Measurements from ENCODE around the gene PCNX3.

The PCNX3 gene

DNA sequence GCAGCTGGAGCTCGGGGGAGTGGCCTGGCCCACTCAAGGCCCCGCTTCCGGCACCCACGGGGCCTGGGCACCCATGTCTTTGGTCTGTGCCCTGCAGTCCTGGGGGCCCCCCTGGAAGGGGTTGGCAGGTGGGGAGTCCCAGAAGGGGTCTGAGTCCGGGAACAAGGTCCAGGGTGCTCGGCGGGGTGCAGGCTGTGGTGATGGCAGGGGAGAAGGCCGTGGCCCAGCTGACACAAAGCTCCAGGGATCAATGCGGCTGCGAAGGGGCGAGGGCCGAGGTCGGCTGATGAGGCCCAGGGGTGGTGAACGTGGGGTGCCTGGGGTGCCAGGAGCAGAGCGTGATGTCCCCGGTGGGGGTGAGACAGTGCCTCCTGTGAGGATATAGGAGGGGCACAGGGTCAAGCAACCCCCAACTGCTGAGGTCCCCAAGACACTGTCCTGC, 17.3 kb upstream of the PCNX3 start:
- Histone ChIP-seq H2AFZ (ENCODE audit: low read depth, low read length) (no peak overlapping the region), H3K27ac (ENCODE audit: low read length) (no peak overlapping the region), H3K4me2 (ENCODE audit: insufficient read depth, low read length) (no peak overlapping the region), H3K36me3 (ENCODE audit: insufficient read depth, low read length) (peaks cover 28% of the 10 kb centered on the region), H3K4me1 (ENCODE audit: insufficient read depth, low read length) (no peaks in the 10 kb centered on the region), H4K20me1 (ENCODE audit: insufficient read depth, low read length) (no peaks in the 10 kb centered on the region; the same call in 1 of the 2 replicates), H3K27me3 (ENCODE audit: insufficient read depth, low read length, poor library complexity) (no peaks in the 10 kb centered on the region), H3K79me2 (ENCODE audit: insufficient read depth, low read length) (no peaks in the 10 kb centered on the region), H3K9ac (ENCODE audit: low read depth, low read length) (no peak overlapping the region), H3K4me3 (ENCODE audit: low read depth in 1 of 2, low read length in 2 of 2) (no peak overlapping the region), H3K9me3 (ENCODE audit: insufficient read depth, low read length, severe bottlenecking) (no peaks in the 10 kb centered on the region)
- ATAC-seq (ENCODE audit: insufficient read depth, low read depth) (no peak), DNase-seq (no peak)
- no peak for TF ChIP-seq CTCF (IDR thresholded peaks at IDR 0.05; ENCODE audit: borderline replicate concordance, extremely low read depth, low read length, poor library complexity, severe bottlenecking)
- TF ChIP-seq EZH2 (IDR thresholded peaks at IDR 0.05; ENCODE audit: borderline replicate concordance, low read depth, low read length, severe bottlenecking), result no peak

DNA sequence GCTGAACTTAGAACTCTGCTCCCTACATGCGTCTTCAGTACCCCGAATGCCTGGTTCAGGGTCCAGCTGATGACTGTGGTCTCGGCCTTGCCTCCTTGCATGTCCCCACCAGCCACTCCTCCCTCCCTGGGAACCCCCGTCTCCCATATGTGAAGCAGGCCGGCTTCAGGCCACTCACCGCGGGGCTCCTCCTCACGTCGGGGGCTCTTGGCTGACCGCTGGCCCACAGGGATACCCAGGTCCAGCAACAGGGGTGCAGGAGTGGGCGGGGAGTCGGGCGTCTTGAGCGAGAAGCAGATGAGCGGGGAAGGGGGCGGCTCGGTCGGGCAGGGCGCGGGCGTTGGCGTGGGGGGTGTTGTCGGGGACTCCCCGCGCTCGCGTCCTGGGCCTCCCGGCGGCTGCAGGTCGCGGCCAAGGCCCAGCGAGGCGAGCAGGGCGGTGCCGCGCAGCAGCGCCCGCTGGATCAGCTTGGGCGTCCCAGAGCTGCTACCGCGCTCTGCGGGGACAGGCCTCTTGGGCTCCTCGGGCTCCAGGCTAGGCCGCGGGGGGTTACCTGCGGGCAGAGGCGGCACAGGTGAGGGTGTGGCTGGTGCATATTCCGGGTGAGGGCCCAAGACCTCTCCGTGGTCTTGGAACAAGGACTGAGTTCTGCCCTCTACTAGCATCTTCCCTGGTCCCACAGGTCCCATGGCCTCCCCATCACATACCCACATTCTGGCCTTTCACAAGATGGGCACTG, 16.2 kb upstream of the PCNX3 start:
- H3K27ac ChIP-seq (ENCODE audit: low read length), result no peak overlapping the region
- no peak overlapping the region for H3K4me3 ChIP-seq (ENCODE audit: low read depth in 1 of 2, low read length in 2 of 2)
- H3K79me2 ChIP-seq (ENCODE audit: insufficient read depth, low read length), result no peaks in the 10 kb centered on the region
- peaks cover 32% of the 10 kb centered on the region for H3K36me3 ChIP-seq (ENCODE audit: insufficient read depth, low read length)
- H3K9me3 ChIP-seq (ENCODE audit: insufficient read depth, low read length, severe bottlenecking), result no peaks in the 10 kb centered on the region
- H2AFZ ChIP-seq (ENCODE audit: low read depth, low read length), result no peak overlapping the region
- ATAC-seq (ENCODE audit: insufficient read depth, low read depth) (no peak), DNase-seq (no peak)
- TF ChIP-seq EZH2 (IDR thresholded peaks at IDR 0.05; ENCODE audit: borderline replicate concordance, low read depth, low read length, severe bottlenecking) (no peak), CTCF (IDR thresholded peaks at IDR 0.05; ENCODE audit: borderline replicate concordance, extremely low read depth, low read length, poor library complexity, severe bottlenecking) (no peak)
- no peak overlapping the region for H3K9ac ChIP-seq (ENCODE audit: low read depth, low read length)
- no peaks in the 10 kb centered on the region; the same call in 1 of the 2 replicates for H4K20me1 ChIP-seq (ENCODE audit: insufficient read depth, low read length)
- no peaks in the 10 kb centered on the region for H3K4me1 ChIP-seq (ENCODE audit: insufficient read depth, low read length)
- no peaks in the 10 kb centered on the region for H3K27me3 ChIP-seq (ENCODE audit: insufficient read depth, low read length, poor library complexity)
- H3K4me2 ChIP-seq (ENCODE audit: insufficient read depth, low read length), result no peak overlapping the region

- no peak for TF ChIP-seq CTCF (IDR thresholded peaks at IDR 0.05; ENCODE audit: borderline replicate concordance, extremely low read depth, low read length, poor library complexity, severe bottlenecking)
- TF ChIP-seq EZH2 (IDR thresholded peaks at IDR 0.05; ENCODE audit: borderline replicate concordance, low read depth, low read length, severe bottlenecking), result no peak
- DNase-seq, result no peak
- Histone ChIP-seq H2AFZ (ENCODE audit: low read depth, low read length) (no peak overlapping the region), H3K9ac (ENCODE audit: low read depth, low read length) (no peak overlapping the region), H3K4me1 (ENCODE audit: insufficient read depth, low read length) (no peaks in the 10 kb centered on the region), H3K27ac (ENCODE audit: low read length) (no peak overlapping the region), H3K27me3 (ENCODE audit: insufficient read depth, low read length, poor library complexity) (no peaks in the 10 kb centered on the region), H3K4me2 (ENCODE audit: insufficient read depth, low read length) (no peak overlapping the region), H3K36me3 (ENCODE audit: insufficient read depth, low read length) (peaks cover 37% of the 10 kb centered on the region), H3K4me3 (ENCODE audit: low read depth in 1 of 2, low read length in 2 of 2) (no peak overlapping the region), H4K20me1 (ENCODE audit: insufficient read depth, low read length) (no peaks in the 10 kb centered on the region; the same call in 1 of the 2 replicates), H3K9me3 (ENCODE audit: insufficient read depth, low read length, severe bottlenecking) (no peaks in the 10 kb centered on the region), H3K79me2 (ENCODE audit: insufficient read depth, low read length) (no peaks in the 10 kb centered on the region)
- no peak for ATAC-seq (ENCODE audit: insufficient read depth, low read depth)
Observed at GRCh38 chr11:65599955-65600246, 15.7 kb upstream of the PCNX3 start.
